Measurements from ENCODE around the gene CIITA. TPM values are rescaled to one million over a fixed set of nuclear protein-coding genes. Genes with fewer than 3 reads are reported as not detected.

Gene CIITA
- total and polyA plus RNA-seq, 10 of the 15 experiments (the other 5 are each of a cell fraction or from before 2014, with no cell fraction given), result 11.5 to 145 (median 49.7) TPM

DNA sequence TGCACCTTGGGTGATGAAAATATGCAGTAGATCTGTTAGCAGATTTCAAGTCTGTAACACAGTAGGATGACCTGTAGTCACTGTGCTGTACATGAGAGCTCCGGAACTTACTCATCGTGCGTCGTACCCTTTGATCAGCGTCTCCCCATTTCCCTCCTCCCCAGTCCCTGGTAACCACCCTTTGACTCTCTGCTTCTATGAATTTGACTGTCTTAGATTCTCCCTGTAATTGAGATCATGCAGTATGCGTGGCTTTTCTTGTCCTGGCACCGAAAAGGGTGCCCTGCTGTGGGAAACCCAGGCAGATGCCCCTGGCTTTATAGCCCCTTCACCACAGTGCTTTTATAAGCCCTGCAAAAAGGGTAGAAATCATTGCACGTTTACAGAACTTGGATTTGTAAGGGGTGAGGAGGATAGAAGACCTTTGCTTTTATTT, 87.9 kb downstream of the CIITA start:
- intact Hi-C loops (cut with micrococcal nuclease; ENCODE audit: unreplicated experiment), result loop anchor here (1.0 to 5.0 kb wide), 11 partner anchors 60 to 717 kb away; partner anchors contain the start of gene SOCS1
- DNase-seq (ENCODE audit: low read depth, low spot score), result peak; percentile 94
- TF ChIP-seq, protein P1, sequence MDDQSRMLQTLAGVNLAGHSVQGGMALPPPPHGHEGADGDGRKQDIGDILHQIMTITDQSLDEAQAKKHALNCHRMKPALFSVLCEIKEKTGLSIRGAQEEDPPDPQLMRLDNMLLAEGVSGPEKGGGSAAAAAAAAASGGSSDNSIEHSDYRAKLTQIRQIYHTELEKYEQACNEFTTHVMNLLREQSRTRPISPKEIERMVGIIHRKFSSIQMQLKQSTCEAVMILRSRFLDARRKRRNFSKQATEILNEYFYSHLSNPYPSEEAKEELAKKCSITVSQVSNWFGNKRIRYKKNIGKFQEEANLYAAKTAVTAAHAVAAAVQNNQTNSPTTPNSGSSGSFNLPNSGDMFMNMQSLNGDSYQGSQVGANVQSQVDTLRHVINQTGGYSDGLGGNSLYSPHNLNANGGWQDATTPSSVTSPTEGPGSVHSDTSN (IDR thresholded peaks at IDR 0.05; ENCODE audit: insufficient replicate concordance, low read depth, low read length), result no peak
- TF ChIP-seq MTA2 (IDR thresholded peaks at IDR 0.05; ENCODE audit: low read depth) (peak; percentile 2; the same call in 1 of the 2 replicates), MEF2A (IDR thresholded peaks at IDR 0.05; ENCODE audit: insufficient read depth, low read depth, low read length) (peak; percentile 59; the same call in 1 of the 2 replicates), TAF1 (IDR thresholded peaks at IDR 0.05; ENCODE audit: borderline replicate concordance, low read depth, low read length) (no peak), MTA3 (IDR thresholded peaks at IDR 0.05; ENCODE audit: borderline replicate concordance, low read length) (no peak), SMC3 (IDR thresholded peaks at IDR 0.05; ENCODE audit: borderline replicate concordance, low read length) (no peak), TCF3 (IDR thresholded peaks at IDR 0.05; ENCODE audit: borderline replicate concordance, insufficient read depth, low read depth, low read length) (peak; percentile 71; the same call in 1 of the 2 replicates), SPI1 (IDR thresholded peaks at IDR 0.05; ENCODE audit: borderline replicate concordance, insufficient read depth, low read depth, low read length) (peak; percentile 56; the same call in 1 of the 2 replicates), CBFB (IDR thresholded peaks at IDR 0.05; ENCODE audit: low read depth) (no peak), CREM (IDR thresholded peaks at IDR 0.05; ENCODE audit: low read depth) (peak; percentile 93)
- TF ChIP-seq, protein P2, sequence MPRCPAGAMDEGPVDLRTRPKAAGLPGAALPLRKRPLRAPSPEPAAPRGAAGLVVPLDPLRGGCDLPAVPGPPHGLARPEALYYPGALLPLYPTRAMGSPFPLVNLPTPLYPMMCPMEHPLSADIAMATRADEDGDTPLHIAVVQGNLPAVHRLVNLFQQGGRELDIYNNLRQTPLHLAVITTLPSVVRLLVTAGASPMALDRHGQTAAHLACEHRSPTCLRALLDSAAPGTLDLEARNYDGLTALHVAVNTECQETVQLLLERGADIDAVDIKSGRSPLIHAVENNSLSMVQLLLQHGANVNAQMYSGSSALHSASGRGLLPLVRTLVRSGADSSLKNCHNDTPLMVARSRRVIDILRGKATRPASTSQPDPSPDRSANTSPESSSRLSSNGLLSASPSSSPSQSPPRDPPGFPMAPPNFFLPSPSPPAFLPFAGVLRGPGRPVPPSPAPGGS (IDR thresholded peaks at IDR 0.05; ENCODE audit: borderline replicate concordance, insufficient read depth, low read depth, low read length, poor library complexity, severe bottlenecking), result peak; percentile 70
- TF ChIP-seq, protein P3, sequence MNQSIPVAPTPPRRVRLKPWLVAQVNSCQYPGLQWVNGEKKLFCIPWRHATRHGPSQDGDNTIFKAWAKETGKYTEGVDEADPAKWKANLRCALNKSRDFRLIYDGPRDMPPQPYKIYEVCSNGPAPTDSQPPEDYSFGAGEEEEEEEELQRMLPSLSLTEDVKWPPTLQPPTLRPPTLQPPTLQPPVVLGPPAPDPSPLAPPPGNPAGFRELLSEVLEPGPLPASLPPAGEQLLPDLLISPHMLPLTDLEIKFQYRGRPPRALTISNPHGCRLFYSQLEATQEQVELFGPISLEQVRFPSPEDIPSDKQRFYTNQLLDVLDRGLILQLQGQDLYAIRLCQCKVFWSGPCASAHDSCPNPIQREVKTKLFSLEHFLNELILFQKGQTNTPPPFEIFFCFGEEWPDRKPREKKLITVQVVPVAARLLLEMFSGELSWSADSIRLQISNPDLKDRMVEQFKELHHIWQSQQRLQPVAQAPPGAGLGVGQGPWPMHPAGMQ (IDR thresholded peaks at IDR 0.05; ENCODE audit: borderline replicate concordance), result no peak
- TF ChIP-seq, protein P4, sequence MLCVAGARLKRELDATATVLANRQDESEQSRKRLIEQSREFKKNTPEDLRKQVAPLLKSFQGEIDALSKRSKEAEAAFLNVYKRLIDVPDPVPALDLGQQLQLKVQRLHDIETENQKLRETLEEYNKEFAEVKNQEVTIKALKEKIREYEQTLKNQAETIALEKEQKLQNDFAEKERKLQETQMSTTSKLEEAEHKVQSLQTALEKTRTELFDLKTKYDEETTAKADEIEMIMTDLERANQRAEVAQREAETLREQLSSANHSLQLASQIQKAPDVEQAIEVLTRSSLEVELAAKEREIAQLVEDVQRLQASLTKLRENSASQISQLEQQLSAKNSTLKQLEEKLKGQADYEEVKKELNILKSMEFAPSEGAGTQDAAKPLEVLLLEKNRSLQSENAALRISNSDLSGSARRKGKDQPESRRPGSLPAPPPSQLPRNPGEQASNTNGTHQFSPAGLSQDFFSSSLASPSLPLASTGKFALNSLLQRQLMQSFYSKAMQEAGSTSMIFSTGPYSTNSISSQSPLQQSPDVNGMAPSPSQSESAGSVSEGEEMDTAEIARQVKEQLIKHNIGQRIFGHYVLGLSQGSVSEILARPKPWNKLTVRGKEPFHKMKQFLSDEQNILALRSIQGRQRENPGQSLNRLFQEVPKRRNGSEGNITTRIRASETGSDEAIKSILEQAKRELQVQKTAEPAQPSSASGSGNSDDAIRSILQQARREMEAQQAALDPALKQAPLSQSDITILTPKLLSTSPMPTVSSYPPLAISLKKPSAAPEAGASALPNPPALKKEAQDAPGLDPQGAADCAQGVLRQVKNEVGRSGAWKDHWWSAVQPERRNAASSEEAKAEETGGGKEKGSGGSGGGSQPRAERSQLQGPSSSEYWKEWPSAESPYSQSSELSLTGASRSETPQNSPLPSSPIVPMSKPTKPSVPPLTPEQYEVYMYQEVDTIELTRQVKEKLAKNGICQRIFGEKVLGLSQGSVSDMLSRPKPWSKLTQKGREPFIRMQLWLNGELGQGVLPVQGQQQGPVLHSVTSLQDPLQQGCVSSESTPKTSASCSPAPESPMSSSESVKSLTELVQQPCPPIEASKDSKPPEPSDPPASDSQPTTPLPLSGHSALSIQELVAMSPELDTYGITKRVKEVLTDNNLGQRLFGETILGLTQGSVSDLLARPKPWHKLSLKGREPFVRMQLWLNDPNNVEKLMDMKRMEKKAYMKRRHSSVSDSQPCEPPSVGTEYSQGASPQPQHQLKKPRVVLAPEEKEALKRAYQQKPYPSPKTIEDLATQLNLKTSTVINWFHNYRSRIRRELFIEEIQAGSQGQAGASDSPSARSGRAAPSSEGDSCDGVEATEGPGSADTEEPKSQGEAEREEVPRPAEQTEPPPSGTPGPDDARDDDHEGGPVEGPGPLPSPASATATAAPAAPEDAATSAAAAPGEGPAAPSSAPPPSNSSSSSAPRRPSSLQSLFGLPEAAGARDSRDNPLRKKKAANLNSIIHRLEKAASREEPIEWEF (IDR thresholded peaks at IDR 0.05; ENCODE audit: insufficient replicate concordance, low read depth, low read length), result no peak

More for the DNA sequence above, 87.9 kb downstream of the CIITA start:
- BruUV-seq (replicated peaks), result TSS peak; percentile 100
- ChIA-PET RAD21 (ENCODE audit: unreplicated experiment) (interaction anchor here (0.6 to 6.4 kb wide), 56 partner anchors 10 to 651 kb away, joined by 3 to 91 read pairs (median 4); partner anchors contain the start of genes DEXI and SOCS1), POLR2A (interaction anchor here (0.7 to 5.5 kb wide), 14 partner anchors 8 to 422 kb away, joined by 3 to 47 read pairs (median 4); partner anchors contain the start of genes CLEC16A, DEXI and SOCS1), SMC1A (ENCODE audit: uncharacterized antibody, unreplicated experiment) (interaction anchor here (0.6 to 5.8 kb wide), 52 partner anchors 8 to 724 kb away, joined by 3 to 83 read pairs (median 4); partner anchors contain the start of gene SOCS1), CTCF (interaction anchor here (0.6 to 8.4 kb wide), 46 partner anchors 8 to 1008 kb away, joined by 3 to 107 read pairs (median 5); partner anchors contain the start of gene SOCS1)
- Histone ChIP-seq H2AFZ (ENCODE audit: control insufficient read depth, low read depth, low read length) (no peak overlapping the region), H3K9ac (ENCODE audit: control insufficient read depth, insufficient read depth, low read length) (peak overlapping the region; percentile 79), H3K27me3 (replicated peaks in 1 of 2; ENCODE audit: control insufficient read depth in 2 of 2, insufficient read depth in 2 of 2, low read length in 1 of 2) (no peaks in the 10 kb centered on the region), H3K4me1 (ENCODE audit: control insufficient read depth, insufficient read depth, low read length) (peaks cover 35% of the 10 kb centered on the region), H4K20me1 (ENCODE audit: control insufficient read depth, insufficient read depth) (no peaks in the 10 kb centered on the region), H3K4me3 (peak overlapping the region; percentile 53), H3K79me2 (ENCODE audit: control insufficient read depth, insufficient read depth, low read length) (peaks cover 2% of the 10 kb centered on the region), H3K27ac (ENCODE audit: control insufficient read depth, insufficient read depth) (peak overlapping the region; percentile 99), H3K9me3 (replicated peaks; ENCODE audit: control insufficient read depth, insufficient read depth, low read length) (no peaks in the 10 kb centered on the region), H3K36me3 (ENCODE audit: control insufficient read depth in 2 of 2, insufficient read depth in 2 of 2, low read length in 1 of 2) (peaks cover 18 to 32% of the 10 kb centered on the region in 2 experiments), H3K4me2 (ENCODE audit: control insufficient read depth, insufficient read depth) (peak overlapping the region; percentile 67)
- peak; percentile 66 for FAIRE-seq
- in situ Hi-C loops (cut with MboI), result loop anchor here (5.0 to 25.0 kb wide), 6 partner anchors 287 to 1010 kb away; partner anchors contain the start of genes SNN and SNX29
- ATAC-seq, result peak; percentile 83
- WGBS (ENCODE audit: insufficient coverage, insufficient replicate concordance, low lambda C conversion rate, missing lambda C conversion rate), result 0% methylated on average over 8 of the region's 8 CpGs
